ENCODE results near the gene TUBB3.
A peak's percentile ranks its signal among the peaks of the same experiment; 100 is the strongest.

TUBB3 gene

GRCh38 chr16:89922477-89922883 is 662 bp upstream of the TUBB3 start:
- H3K4me1 ChIP-seq (ENCODE audit: low read depth, poor library complexity, severe bottlenecking), result peaks cover 67% of the 10 kb centered on the region
- H3K36me3 ChIP-seq (ENCODE audit: insufficient read depth), result no peaks in the 10 kb centered on the region
- H3K27ac ChIP-seq, result no peak overlapping the region
- H3K79me2 ChIP-seq (ENCODE audit: insufficient read depth, low read depth), result no peaks in the 10 kb centered on the region
- H3K27me3 ChIP-seq (ENCODE audit: insufficient read depth, low read depth), result peaks cover 47% of the 10 kb centered on the region
- no peak overlapping the region for H3K9ac ChIP-seq
- peak overlapping the region; percentile 94 for H2AFZ ChIP-seq (ENCODE audit: low read depth)
- no peak overlapping the region for H3K4me3 ChIP-seq (IDR thresholded peaks at IDR 0.05; ENCODE audit: insufficient read depth, low read depth, low read length)
- peak overlapping the region; percentile 70 for H3K4me2 ChIP-seq
- no peaks in the 10 kb centered on the region for H4K20me1 ChIP-seq (ENCODE audit: insufficient read depth)
- no peak for TF ChIP-seq CTCF (conservative IDR thresholded peaks at IDR 0.05; ENCODE audit: low read depth, low read length)

GRCh38 chr16:89923640-89924296 is 626 bp downstream of the TUBB3 start:
- Histone ChIP-seq H3K9ac (no peak overlapping the region), H3K4me1 (ENCODE audit: low read depth, poor library complexity, severe bottlenecking) (peaks cover 56% of the 10 kb centered on the region), H3K79me2 (ENCODE audit: insufficient read depth, low read depth) (no peaks in the 10 kb centered on the region), H3K27me3 (ENCODE audit: insufficient read depth, low read depth) (peaks cover 54% of the 10 kb centered on the region), H3K4me3 (IDR thresholded peaks at IDR 0.05; ENCODE audit: insufficient read depth, low read depth, low read length) (no peak overlapping the region), H3K27ac (no peak overlapping the region), H3K36me3 (ENCODE audit: insufficient read depth) (no peaks in the 10 kb centered on the region), H2AFZ (ENCODE audit: low read depth) (no peak overlapping the region), H4K20me1 (ENCODE audit: insufficient read depth) (no peaks in the 10 kb centered on the region), H3K4me2 (peak overlapping the region; percentile 70)
- no peak for TF ChIP-seq CTCF (conservative IDR thresholded peaks at IDR 0.05; ENCODE audit: low read depth, low read length)

DNA sequence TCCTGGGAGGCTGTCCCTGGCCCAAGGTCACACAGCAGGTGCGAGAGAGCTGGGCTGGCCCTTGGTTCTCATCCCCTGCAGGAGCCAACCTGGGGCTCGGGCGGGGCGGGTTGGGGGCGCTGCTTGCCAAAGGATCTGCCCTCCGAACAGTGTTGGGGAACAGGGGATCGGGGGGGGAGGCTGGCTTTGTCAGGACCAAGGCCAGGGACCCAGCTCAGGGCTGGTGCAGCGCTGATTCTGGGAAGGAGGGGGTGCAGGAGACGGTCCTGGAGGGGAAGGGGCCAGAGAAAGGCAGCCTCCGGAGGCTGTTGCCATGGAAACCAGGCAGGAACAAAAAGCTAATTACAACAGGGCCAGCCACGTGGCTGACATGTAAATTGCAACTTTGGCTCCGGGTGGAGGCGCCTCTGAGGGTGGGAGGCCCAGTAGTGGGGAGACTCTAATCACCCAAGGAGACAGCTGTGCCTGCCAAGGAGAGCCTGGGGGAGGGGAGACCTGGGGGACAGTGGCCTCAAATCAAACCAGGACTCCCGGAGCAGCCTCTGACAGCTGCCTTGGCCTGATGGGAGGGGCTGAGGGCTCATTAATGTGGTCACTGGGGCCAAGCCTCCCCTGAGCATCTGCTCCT is 1.3 kb downstream of the TUBB3 start:
- Histone ChIP-seq H3K9ac (no peak overlapping the region), H3K4me2 (peak overlapping the region; percentile 70; the same call in 1 of the 2 replicates), H4K20me1 (ENCODE audit: insufficient read depth) (no peaks in the 10 kb centered on the region)

DNA sequence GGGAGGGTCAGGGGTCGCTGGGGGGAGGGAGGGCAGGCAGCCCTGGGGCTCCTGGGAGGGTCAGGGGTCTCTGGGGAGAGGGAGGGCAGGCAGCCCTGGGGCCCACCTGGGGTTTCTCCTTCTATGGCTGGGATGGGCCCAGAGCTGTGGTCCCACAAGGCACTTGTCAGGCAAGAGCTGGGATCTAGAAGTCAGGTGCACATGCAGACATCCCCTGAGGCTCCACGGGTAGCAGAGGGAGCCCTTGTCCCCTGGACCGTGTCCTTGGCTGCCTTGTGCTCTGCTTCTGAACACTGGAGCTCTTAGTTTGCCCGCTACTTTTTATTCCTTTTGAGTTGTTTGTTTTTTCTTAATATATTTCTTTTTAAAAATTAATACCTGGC is 1.8 kb downstream of the TUBB3 start:
- H3K27ac ChIP-seq, result no peak overlapping the region
- no peak for TF ChIP-seq CTCF (conservative IDR thresholded peaks at IDR 0.05; ENCODE audit: low read depth, low read length)
- H3K79me2 ChIP-seq (ENCODE audit: insufficient read depth, low read depth), result no peaks in the 10 kb centered on the region
- H3K9ac ChIP-seq, result no peak overlapping the region
- no peak overlapping the region for H3K4me3 ChIP-seq (IDR thresholded peaks at IDR 0.05; ENCODE audit: insufficient read depth, low read depth, low read length)
- H3K4me2 ChIP-seq, result no peak overlapping the region; the same call in 1 of the 2 replicates
- H4K20me1 ChIP-seq (ENCODE audit: insufficient read depth), result no peaks in the 10 kb centered on the region
- H3K27me3 ChIP-seq (ENCODE audit: insufficient read depth, low read depth), result peaks cover 59% of the 10 kb centered on the region
- peaks cover 52% of the 10 kb centered on the region for H3K4me1 ChIP-seq (ENCODE audit: low read depth, poor library complexity, severe bottlenecking)
- no peaks in the 10 kb centered on the region for H3K36me3 ChIP-seq (ENCODE audit: insufficient read depth)
- no peak overlapping the region for H2AFZ ChIP-seq (ENCODE audit: low read depth)

More for the DNA sequence above, 1.3 kb downstream of the TUBB3 start:
- no peak overlapping the region for H3K27ac ChIP-seq
- peaks cover 52% of the 10 kb centered on the region for H3K4me1 ChIP-seq (ENCODE audit: low read depth, poor library complexity, severe bottlenecking)
- no peaks in the 10 kb centered on the region for H3K36me3 ChIP-seq (ENCODE audit: insufficient read depth)
- no peak for TF ChIP-seq CTCF (conservative IDR thresholded peaks at IDR 0.05; ENCODE audit: low read depth, low read length)
- H2AFZ ChIP-seq (ENCODE audit: low read depth), result no peak overlapping the region
- no peaks in the 10 kb centered on the region for H3K79me2 ChIP-seq (ENCODE audit: insufficient read depth, low read depth)
- H3K27me3 ChIP-seq (ENCODE audit: insufficient read depth, low read depth), result peaks cover 57% of the 10 kb centered on the region
- no peak overlapping the region for H3K4me3 ChIP-seq (IDR thresholded peaks at IDR 0.05; ENCODE audit: insufficient read depth, low read depth, low read length)
